Testis (tissue), 3 donors: ENCODE data around the gene MYH9. TPM values are rescaled to one million over a fixed set of nuclear protein-coding genes. Genes with fewer than 3 reads are reported as not detected.

Experiments
- DNase-seq: peaks from one replicate; pipeline ENCODE4 v3.0.0-alpha.2; 2019
- H3K27ac ChIP-seq, 2 donors: fragments of 200-600 bp; sonication (generic); one replicate each; pipeline ENCODE4 v1.5.1; 2019
- H3K27me3 ChIP-seq: fragments of 200-600 bp; sonication (generic); one replicate; pipeline ENCODE4 v1.5.1; 2019
- H3K36me3 ChIP-seq: fragments of 200-600 bp; sonication (generic); one replicate; pipeline ENCODE4 v1.5.1; 2017; ENCODE audit warnings: low read depth; ENCODE audit errors: missing control alignments
- H3K4me1 ChIP-seq: fragments of 200-600 bp; sonication (generic); one replicate; pipeline ENCODE4 v1.5.1; 2019
- H3K4me3 ChIP-seq, 2 donors: fragments of 200-600 bp; sonication (generic); one replicate each; pipeline ENCODE4 v1.5.1; 2017 to 2019
- H3K9me3 ChIP-seq: fragments of 200-600 bp; sonication (generic); one replicate; pipeline ENCODE4 v1.5.1; 2017
- CTCF ChIP-seq, 3 experiments: fragments of 450-650 bp in 2 of 3; fragments of 200-600 bp in 1 of 3; sonication (generic) in 1 of 3; IDR thresholded peaks; one replicate each; pipeline ENCODE4 v1.5.1; 2016 to 2019; ENCODE audit warnings: antibody characterized with exemption in 3 of 3, mild to moderate bottlenecking in 2 of 3, moderate library complexity in 1 of 3
- POLR2A ChIP-seq: fragments of 450-650 bp; IDR thresholded peaks from one replicate; pipeline ENCODE4 v1.6.1; 2017; ENCODE audit warnings: antibody characterized with exemption, mild to moderate bottlenecking, moderate library complexity
- WGBS, 2 donors: methylation state at CpG; one replicate each; pipeline ENCODE4 v1.1.5; 2018; 5-methylcytosine and 5-hydroxymethylcytosine counted together
- intact Hi-C: fragments of 100-400 bp; cut with DNase I; formaldehyde crosslinking; loops from one replicate; pipeline ENCODE4 v1.15.1; 2023; ENCODE audit warnings: low total_unique reads
- polyA plus RNA-seq: library from polyadenylated mRNA; stranded (reverse); fragments of 350-450 nt; fragmentation: Illumina TruSeq; extraction: RNeasy Lipid Tissue Mini Kit (QIAGEN cat#74804); gene quantifications from one replicate; pipeline ENCODE4 v1.2.3, GENCODE V29; 2014; ENCODE audit warnings: low read depth, low replicate concordance; ENCODE audit not compliant: insufficient read depth
- total RNA-seq, 2 donors: library from RNA; depleted of rRNA; stranded (reverse); fragments of >200 nt; gene quantifications; one replicate each; pipeline ENCODE4 v1.2.3, GENCODE V29; 2016

Gene MYH9
- total and polyA plus RNA-seq, 3 donors from 2014 or later = 129 to 146 (median 141) TPM

- TF ChIP-seq CTCF (IDR thresholded peaks at IDR 0.05) (no peak), POLR2A (no peak)
- Histone ChIP-seq H3K36me3 (no peaks in the 10 kb centered on the region), H3K9me3 (no peaks in the 10 kb centered on the region), H3K27ac (peak overlapping the region; percentile 89 to 92), H3K27me3 (no peaks in the 10 kb centered on the region), H3K4me3 (no peak overlapping the region), H3K4me1 (peaks cover 97% of the 10 kb centered on the region)
- peak; percentile 63 for DNase-seq
- WGBS, 2 donors = 32 to 58% methylated on average over 22 to 23 of the region's 23 CpGs
- intact Hi-C loops = loop anchor here (10.0 kb wide), 1 partner anchor 56 kb away; the partner anchor contains the start of gene MYH9
These were observed 59.0 kb downstream of the MYH9 start for GRCh38 chr22:36328635-36329253.

- DNase-seq = no peak
- Histone ChIP-seq H3K27ac (peak overlapping the region; percentile 89 to 92), H3K4me1 (peaks cover 97% of the 10 kb centered on the region), H3K36me3 (no peaks in the 10 kb centered on the region), H3K27me3 (no peaks in the 10 kb centered on the region), H3K4me3 (no peak overlapping the region), H3K9me3 (no peaks in the 10 kb centered on the region)
- 38 to 51% methylated on average over 13 of the region's 13 CpGs for WGBS, 2 donors
- intact Hi-C loops = loop anchor here (10.0 kb wide), 1 partner anchor 57 kb away; the partner anchor contains the start of gene MYH9
- TF ChIP-seq POLR2A (no peak), CTCF (IDR thresholded peaks at IDR 0.05) (no peak)
These were observed 59.7 kb downstream of the MYH9 start for GRCh38 chr22:36327922-36328551.

- intact Hi-C loops = loop anchor here (10.0 kb wide), 1 partner anchor 58 kb away; the partner anchor contains the start of gene MYH9
- Histone ChIP-seq H3K27ac (peak overlapping the region; percentile 89 to 92), H3K27me3 (no peaks in the 10 kb centered on the region), H3K4me3 (no peak overlapping the region), H3K9me3 (no peaks in the 10 kb centered on the region), H3K4me1 (peaks cover 83% of the 10 kb centered on the region), H3K36me3 (no peaks in the 10 kb centered on the region)
- DNase-seq = no peak
- WGBS, 2 donors = 63 to 69% methylated on average over 18 to 20 of the region's 20 CpGs
- TF ChIP-seq POLR2A (no peak), CTCF (IDR thresholded peaks at IDR 0.05) (no peak)
These were observed 61.3 kb downstream of the MYH9 start for GRCh38 chr22:36326178-36327161.

GRCh38 chr22:36325154-36326031 lies 62.4 kb downstream of the MYH9 start:
- H3K27me3 ChIP-seq = no peaks in the 10 kb centered on the region
- WGBS, 2 donors = 66 to 74% methylated on average over 15 to 27 of the region's 27 CpGs
- peaks cover 73% of the 10 kb centered on the region for H3K4me1 ChIP-seq
- intact Hi-C loops = loop anchor here (10.0 kb wide), 1 partner anchor 59 kb away; the partner anchor contains the start of gene MYH9
- no peak overlapping the region for H3K4me3 ChIP-seq
- H3K9me3 ChIP-seq = no peaks in the 10 kb centered on the region
- TF ChIP-seq POLR2A = no peak
- no peak for TF ChIP-seq CTCF (IDR thresholded peaks at IDR 0.05)
- peak; percentile 61 for DNase-seq
- no peaks in the 10 kb centered on the region for H3K36me3 ChIP-seq
- peak overlapping the region; percentile 86 to 92 for H3K27ac ChIP-seq
